DOHH2 (cell line): ENCODE measurements around the gene PPM1N.

Source experiments
- H3F3A ChIP-seq: fragments of 200-600 bp; sonication (generic), shearing (Covaris generic); 2 replicates; pipeline ENCODE4 v1.6.0; 2016; ENCODE audit warnings: antibody characterized with exemption, mild to moderate bottlenecking; ENCODE audit not compliant: control insufficient read depth, insufficient read depth
- H3K27ac ChIP-seq: fragments of 200-600 bp; sonication (generic); 2 replicates; pipeline ENCODE4 v1.5.1; 2014; ENCODE audit warnings: low read depth, mild to moderate bottlenecking, low read length, moderate library complexity
- H3K27me3 ChIP-seq: fragments of 200-600 bp; sonication (generic); 2 replicates; pipeline ENCODE4 v1.6.1; 2014; ENCODE audit warnings: mild to moderate bottlenecking, low read length, mixed read lengths; ENCODE audit not compliant: control insufficient read depth
- H3K36me3 ChIP-seq: fragments of 200-600 bp; sonication (generic); 2 replicates; pipeline ENCODE4 v1.6.1; 2014; ENCODE audit warnings: mild to moderate bottlenecking, low read length, moderate library complexity, mixed read lengths; ENCODE audit not compliant: control insufficient read depth
- H3K4me1 ChIP-seq: fragments of 200-600 bp; sonication (generic); 2 replicates; pipeline ENCODE4 v1.6.1; 2014; ENCODE audit warnings: mild to moderate bottlenecking, low read length, mixed read lengths; ENCODE audit not compliant: control insufficient read depth
- H3K4me2 ChIP-seq: fragments of 200-600 bp; sonication (generic); 2 replicates; pipeline ENCODE4 v1.6.0; 2014; ENCODE audit warnings: mild to moderate bottlenecking, low read length, moderate library complexity
- H3K4me3 ChIP-seq: fragments of 200-600 bp; sonication (generic); 2 replicates; pipeline ENCODE4 v1.5.1; 2014; ENCODE audit warnings: mild to moderate bottlenecking, low read length, mixed read lengths
- H3K79me2 ChIP-seq: fragments of 200-600 bp; sonication (generic); 2 replicates; pipeline ENCODE4 v1.6.1; 2014; ENCODE audit warnings: mild to moderate bottlenecking, low read length, mixed read lengths; ENCODE audit not compliant: control insufficient read depth
- H3K9me2 ChIP-seq: fragments of 200-600 bp; sonication (generic); replicated peaks from 2 replicates; pipeline ENCODE4 v1.6.1; 2014; ENCODE audit warnings: mild to moderate bottlenecking, low read length, mixed read lengths; ENCODE audit not compliant: control insufficient read depth
- H3K9me3 ChIP-seq: fragments of 200-600 bp; sonication (generic); 2 replicates; pipeline ENCODE4 v1.6.1; 2014; ENCODE audit warnings: antibody characterized with exemption, low read length, mixed read lengths; ENCODE audit not compliant: control insufficient read depth, insufficient read depth
- H4K20me1 ChIP-seq: fragments of 200-600 bp; sonication (generic); 2 replicates; pipeline ENCODE4 v1.6.0; 2014; ENCODE audit warnings: low read depth, mild to moderate bottlenecking, antibody characterized with exemption, low read length, moderate library complexity; ENCODE audit not compliant: control insufficient read depth, insufficient read depth
- CTCF ChIP-seq: fragments of 200-600 bp; sonication (generic); IDR thresholded peaks from one replicate; pipeline ENCODE4 v1.5.1; 2014; ENCODE audit warnings: antibody characterized with exemption, mild to moderate bottlenecking, low read depth, low read length; ENCODE audit not compliant: poor library complexity, severe bottlenecking
- EZH2phosphoT487 ChIP-seq: fragments of 200-600 bp; sonication (generic); IDR thresholded peaks from 2 replicates; pipeline ENCODE4 v1.6.1; 2017; ENCODE audit warnings: borderline replicate concordance, mild to moderate bottlenecking, antibody characterized with exemption, low read length, moderate library complexity, mixed read lengths

The PPM1N gene

GRCh38 chr19:45456500-45456815 lies 41.8 kb upstream of the PPM1N start:
- no peak for TF ChIP-seq CTCF
- TF ChIP-seq EZH2phosphoT487: no peak
- H3K9me3 ChIP-seq: no peaks in the 10 kb centered on the region
- no peak overlapping the region for H3K27ac ChIP-seq
- no peak overlapping the region for H3K4me3 ChIP-seq
- H3K36me3 ChIP-seq: no peaks in the 10 kb centered on the region
- peaks cover 53% of the 10 kb centered on the region for H3K4me1 ChIP-seq
- H3K27me3 ChIP-seq: no peaks in the 10 kb centered on the region
- peak overlapping the region; percentile 24; the same call in 1 of the 2 replicates for H3K4me2 ChIP-seq
- no peaks in the 10 kb centered on the region for H4K20me1 ChIP-seq
- no peaks in the 10 kb centered on the region for H3K79me2 ChIP-seq
- no peaks in the 10 kb centered on the region for H3K9me2 ChIP-seq
- H3F3A ChIP-seq: peaks cover 12% of the 10 kb centered on the region

- no peaks in the 10 kb centered on the region for H3K79me2 ChIP-seq
- peaks cover 57% of the 10 kb centered on the region for H3K4me1 ChIP-seq
- no peak overlapping the region for H3K27ac ChIP-seq
- H3K4me2 ChIP-seq: no peak overlapping the region
- H4K20me1 ChIP-seq: no peaks in the 10 kb centered on the region
- TF ChIP-seq EZH2phosphoT487 (no peak), CTCF (no peak)
- H3K27me3 ChIP-seq: no peaks in the 10 kb centered on the region
- no peak overlapping the region for H3K4me3 ChIP-seq
- H3K9me3 ChIP-seq: no peaks in the 10 kb centered on the region
- no peaks in the 10 kb centered on the region for H3K36me3 ChIP-seq
- no peaks in the 10 kb centered on the region for H3K9me2 ChIP-seq
- peaks cover 10% of the 10 kb centered on the region for H3F3A ChIP-seq
Measured at GRCh38 chr19:45457776-45458175, 40.5 kb upstream of the PPM1N start.

GRCh38 chr19:45460807-45461347 lies 37.4 kb upstream of the PPM1N start:
- peak overlapping the region; percentile 47 for H3K4me2 ChIP-seq
- TF ChIP-seq EZH2phosphoT487 (no peak), CTCF (no peak)
- peaks cover 43% of the 10 kb centered on the region for H3K4me1 ChIP-seq
- H3K27ac ChIP-seq: no peak overlapping the region
- H3K36me3 ChIP-seq: no peaks in the 10 kb centered on the region
- H3K9me2 ChIP-seq: no peaks in the 10 kb centered on the region
- no peaks in the 10 kb centered on the region for H3K79me2 ChIP-seq
- no peaks in the 10 kb centered on the region for H3K9me3 ChIP-seq
- peaks cover 11% of the 10 kb centered on the region; the same call in 1 of the 2 replicates for H3F3A ChIP-seq
- H3K27me3 ChIP-seq: 0 out of 2 replicates have a peak, but pooled peaks cover 3% of the 10 kb centered on the region
- no peak overlapping the region for H3K4me3 ChIP-seq
- no peaks in the 10 kb centered on the region for H4K20me1 ChIP-seq

GRCh38 chr19:45462174-45462573 lies 36.1 kb upstream of the PPM1N start:
- Histone ChIP-seq H3K9me3 (no peaks in the 10 kb centered on the region), H3K4me1 (peaks cover 38% of the 10 kb centered on the region), H3K4me2 (peak overlapping the region; percentile 46), H3K4me3 (no peak overlapping the region), H3K9me2 (no peaks in the 10 kb centered on the region), H3K79me2 (no peaks in the 10 kb centered on the region), H3K27ac (no peak overlapping the region), H4K20me1 (no peaks in the 10 kb centered on the region), H3K27me3 (0 out of 2 replicates have a peak, but pooled peaks cover 3% of the 10 kb centered on the region), H3K36me3 (no peaks in the 10 kb centered on the region), H3F3A (peaks cover 11% of the 10 kb centered on the region; the same call in 1 of the 2 replicates)
- TF ChIP-seq EZH2phosphoT487: no peak
- TF ChIP-seq CTCF: no peak
